Hematopoietic multipotent progenitor cell treated with erythropoietin and hydrocortisone succinate and interleukin-3 and kit ligand, for 6 days (in vitro differentiated cells): ENCODE measurements around the gene FOXF1.
A peak's percentile ranks its signal among the peaks of the same experiment; 100 is the strongest.

Experiments
- DNase-seq: peaks from one replicate; pipeline ENCODE4 v3.0.0-alpha.2; 2015

FOXF1 gene

GRCh38 chr16:86505185-86505898, 5.0 kb upstream of the FOXF1 start:
- no peak for DNase-seq

GRCh38 chr16:86505899-86506864, 4.1 kb upstream of the FOXF1 start:
- no peak for DNase-seq

GRCh38 chr16:86507173-86508027, 2.9 kb upstream of the FOXF1 start:
- DNase-seq = no peak

DNA sequence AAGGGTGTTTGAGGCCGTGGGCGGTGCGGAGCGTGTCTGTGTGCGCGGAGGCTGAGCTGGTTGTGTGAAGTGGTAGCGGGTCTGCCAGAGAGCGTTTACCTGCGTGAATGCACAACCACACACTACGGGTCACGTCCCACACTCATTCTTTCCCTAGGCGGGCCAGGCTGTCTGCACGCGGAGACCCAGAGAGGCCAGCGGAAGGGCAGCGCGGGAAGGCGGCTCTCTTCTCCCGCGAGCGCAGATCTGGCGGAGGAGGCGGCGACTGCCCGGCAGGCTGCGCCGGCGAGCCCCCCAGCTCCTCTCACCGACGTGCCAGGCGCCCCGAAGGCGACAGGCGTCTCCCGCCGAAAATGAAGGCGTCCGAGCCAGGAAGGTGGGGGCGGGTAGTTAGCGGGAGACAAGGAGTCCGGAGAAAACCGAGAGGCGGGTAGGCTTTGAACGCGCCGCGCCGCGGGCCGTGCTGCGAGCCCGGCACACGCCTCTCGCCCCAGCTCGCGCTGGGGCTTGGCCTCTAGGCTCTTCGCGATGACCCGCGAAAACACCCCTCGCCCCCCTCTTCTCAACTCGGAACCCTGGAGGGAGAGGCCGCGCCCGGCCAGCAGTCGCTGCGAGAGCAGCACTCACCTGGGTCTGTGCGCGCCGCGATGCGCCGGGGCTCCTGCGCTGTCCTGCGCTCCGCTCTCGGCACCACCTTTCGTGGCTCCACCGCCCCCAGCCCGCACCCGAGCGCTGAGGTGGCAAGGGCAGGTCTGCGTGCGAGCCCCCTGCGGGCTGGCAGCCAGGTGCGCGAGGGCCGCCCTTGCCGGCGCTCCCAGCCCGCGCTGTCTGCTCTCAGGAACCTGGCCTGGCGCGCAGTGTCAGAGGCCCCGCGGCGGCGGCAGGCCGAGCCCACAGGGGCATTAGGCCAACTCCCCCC, 2.0 kb upstream of the FOXF1 start:
- no peak for DNase-seq

DNA sequence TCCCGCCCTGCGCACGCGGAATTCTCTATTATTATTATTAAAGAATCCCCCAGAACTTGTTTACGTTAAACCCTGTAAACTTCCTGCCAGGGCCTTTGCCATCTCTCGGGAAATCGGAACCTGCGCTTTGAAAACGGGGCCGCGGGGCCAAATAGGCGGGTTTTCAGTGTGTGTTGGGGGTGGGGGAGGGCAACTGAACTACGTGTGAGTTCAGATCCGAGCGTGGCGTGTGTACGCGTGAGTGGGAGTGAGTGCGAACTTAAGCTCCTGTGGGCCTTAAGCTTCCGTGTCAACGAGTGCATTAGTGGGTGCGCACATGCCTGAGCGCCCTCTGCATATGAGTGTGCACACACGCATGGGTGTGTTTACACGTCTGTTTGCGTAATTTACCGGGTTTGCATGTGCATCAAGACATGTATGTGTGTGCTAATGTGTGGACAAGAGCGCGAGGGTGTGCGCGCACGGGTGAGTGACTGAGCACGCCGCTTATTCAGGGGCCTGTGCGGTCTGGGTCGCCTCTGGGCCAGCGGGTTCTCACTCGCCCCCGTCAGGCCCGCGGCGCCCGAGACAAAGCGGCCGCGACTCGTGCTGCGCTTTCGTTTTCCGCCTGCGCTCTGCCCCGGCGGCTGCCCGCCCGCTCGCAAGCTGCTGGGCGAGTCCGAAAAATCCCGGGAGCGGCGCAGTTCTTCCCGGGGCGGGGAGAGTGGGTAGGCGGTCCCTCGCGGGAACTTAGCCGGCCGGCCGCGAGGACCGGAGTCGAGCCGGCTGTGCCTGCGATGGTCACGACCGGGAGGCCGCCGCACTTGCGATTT, 1.2 kb upstream of the FOXF1 start:
- peak; percentile 27 for DNase-seq

DNA sequence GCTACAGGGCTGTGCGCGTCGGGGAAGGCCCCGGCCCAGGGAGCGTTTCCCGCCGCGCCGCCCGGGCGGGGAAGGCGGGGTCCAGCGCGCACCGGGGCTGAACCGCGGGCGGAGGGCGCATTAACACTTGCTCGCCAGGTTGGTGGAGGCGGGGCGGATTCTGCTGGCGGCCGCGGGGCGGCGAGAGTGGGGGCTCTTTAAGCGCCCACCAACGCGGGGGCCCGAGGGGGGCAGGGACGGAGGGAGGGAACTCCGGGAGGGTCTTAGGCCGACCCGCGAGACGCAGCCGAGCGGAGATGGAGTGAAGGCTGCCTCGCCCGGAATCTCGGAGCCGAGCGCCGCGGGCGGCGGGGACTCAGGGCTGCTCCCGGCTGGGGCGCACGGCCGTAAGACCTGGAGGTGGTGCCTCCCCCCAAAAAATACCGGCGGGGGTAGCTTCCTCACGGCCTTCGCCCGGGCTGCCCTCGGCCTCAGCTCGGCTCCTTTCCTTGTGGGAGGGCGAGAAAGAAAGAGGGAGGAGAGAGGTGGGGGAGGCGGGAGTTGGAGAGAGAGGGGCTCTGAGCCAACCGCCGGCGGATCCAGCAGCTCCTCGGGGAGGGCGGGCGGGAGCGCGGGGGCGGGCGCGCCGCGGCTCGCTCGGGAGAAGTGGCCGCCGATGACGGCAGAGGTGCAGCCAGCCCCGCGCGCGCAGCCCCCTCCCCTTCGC, 415 bp upstream of the FOXF1 start:
- DNase-seq = no peak

- no peak for DNase-seq
Observed at GRCh38 chr16:86511317-86512161, 1.2 kb downstream of the FOXF1 start.

- DNase-seq = no peak
Observed at GRCh38 chr16:86512301-86512859, 2.1 kb downstream of the FOXF1 start.

DNA sequence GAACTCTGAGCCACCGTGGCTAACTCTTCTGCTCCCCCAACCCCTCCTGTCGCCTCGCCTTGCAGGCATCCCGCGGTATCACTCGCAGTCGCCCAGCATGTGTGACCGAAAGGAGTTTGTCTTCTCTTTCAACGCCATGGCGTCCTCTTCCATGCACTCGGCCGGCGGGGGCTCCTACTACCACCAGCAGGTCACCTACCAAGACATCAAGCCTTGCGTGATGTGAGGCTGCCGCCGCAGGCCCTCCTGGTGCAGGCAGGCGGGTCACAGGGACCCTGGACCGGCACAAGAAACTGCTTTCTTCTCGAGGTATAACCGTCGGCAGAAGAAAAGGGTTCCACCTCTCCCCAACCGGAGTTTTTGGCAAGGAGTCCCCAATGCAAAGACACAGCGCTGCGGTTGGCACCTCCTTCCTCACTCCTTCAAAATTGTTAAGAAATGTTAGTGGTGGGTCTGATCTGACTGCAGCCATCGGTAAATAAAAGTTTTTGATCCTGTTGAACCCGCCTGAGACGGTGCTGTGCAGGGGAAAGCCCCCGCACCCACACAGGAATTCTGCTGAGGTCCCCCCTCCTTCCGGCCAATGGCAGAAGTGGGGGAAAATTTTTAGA, 2.6 kb downstream of the FOXF1 start:
- no peak for DNase-seq

GRCh38 chr16:86513471-86514277, 3.3 kb downstream of the FOXF1 start:
- no peak for DNase-seq

- DNase-seq = no peak
Observed at GRCh38 chr16:86514481-86515376, 4.4 kb downstream of the FOXF1 start.

GRCh38 chr16:86515413-86515776, 5.1 kb downstream of the FOXF1 start:
- DNase-seq = no peak

GRCh38 chr16:86515777-86516622, 5.7 kb downstream of the FOXF1 start:
- DNase-seq = no peak

GRCh38 chr16:86516623-86517003, 6.3 kb downstream of the FOXF1 start:
- no peak for DNase-seq

GRCh38 chr16:86517033-86517432, 6.7 kb downstream of the FOXF1 start:
- no peak for DNase-seq
